ENCODE results near the gene DAAM2.

DNA sequence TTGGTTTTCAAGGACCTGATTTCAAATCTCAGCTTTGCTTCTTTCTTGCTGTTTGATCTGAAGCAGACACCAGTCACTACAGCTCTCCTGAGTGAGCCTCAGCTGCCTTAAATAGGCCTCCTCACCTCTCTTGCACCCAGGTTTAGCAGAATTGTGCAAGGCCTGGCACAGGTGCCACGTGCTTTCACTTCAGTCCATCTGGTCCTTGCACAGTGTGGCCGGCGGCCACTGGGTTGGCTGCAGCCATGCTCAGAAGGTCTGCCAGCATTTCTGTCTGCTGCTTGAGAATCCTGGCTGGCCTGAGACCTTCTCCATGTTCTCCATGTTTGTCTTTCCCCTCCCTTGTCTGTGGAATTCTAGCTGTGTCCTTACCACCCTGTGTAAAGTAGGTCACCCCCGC is 14.5 kb upstream of the DAAM2 start:
- TF ChIP-seq EZH2phosphoT487 (IDR thresholded peaks at IDR 0.05; ENCODE audit: insufficient read depth, low read depth), result no peak
- no peak for TF ChIP-seq EZH2 (IDR thresholded peaks at IDR 0.05; ENCODE audit: insufficient read depth, poor library complexity, severe bottlenecking)

Data from GM23248 (cell line).